Measurements from ENCODE around the gene CHPF2. TPM values are rescaled to one million over a fixed set of nuclear protein-coding genes. Genes with fewer than 3 reads are reported as not detected.

CHPF2 gene
- total and polyA plus RNA-seq, 2 experiments from 2014 or later = 48.0 to 120 TPM

DNA sequence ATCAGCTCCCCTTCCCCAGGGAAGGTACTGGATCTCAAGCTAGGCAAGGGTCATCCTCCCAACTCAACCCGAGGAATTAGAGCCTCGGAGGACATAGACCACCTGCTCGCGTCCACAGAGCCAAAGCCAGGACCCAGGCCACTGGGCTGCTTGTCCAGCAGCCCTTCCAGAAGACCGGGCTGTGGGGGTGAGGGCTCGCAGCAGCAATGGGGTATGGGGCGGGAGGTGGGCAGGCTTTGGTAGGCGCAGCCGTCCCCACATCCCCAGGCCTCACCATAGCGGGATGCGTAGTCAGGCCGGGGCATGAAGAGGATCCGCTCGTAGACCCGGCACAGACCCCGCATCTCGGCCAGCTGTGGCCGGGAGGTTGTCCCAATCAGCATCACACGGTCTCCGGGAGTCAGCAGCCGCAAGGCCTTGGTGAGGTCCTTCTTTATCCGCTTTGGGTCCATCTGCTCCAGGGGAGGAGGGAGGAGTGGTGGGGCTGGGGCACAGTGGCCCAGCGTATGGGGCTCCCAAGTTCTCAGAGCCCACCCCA is 40.2 kb upstream of the CHPF2 start:
- DNase-seq = no peak
- H2AFZ ChIP-seq = no peak overlapping the region
- no peaks in the 10 kb centered on the region for H3K79me2 ChIP-seq (ENCODE audit: insufficient read depth)
- no peaks in the 10 kb centered on the region for H4K20me1 ChIP-seq (ENCODE audit: insufficient read depth)
- H3F3A ChIP-seq (ENCODE audit: insufficient read depth) = no peaks in the 10 kb centered on the region
- H3K9me2 ChIP-seq (ENCODE audit: insufficient read depth) = no peaks in the 10 kb centered on the region
- H3K27ac ChIP-seq = no peak overlapping the region
- no peaks in the 10 kb centered on the region for H3K9me3 ChIP-seq (ENCODE audit: low read depth)
- H3K4me1 ChIP-seq (ENCODE audit: insufficient read depth) = no peaks in the 10 kb centered on the region
- peaks cover 57% of the 10 kb centered on the region for H3K27me3 ChIP-seq (replicated peaks; ENCODE audit: insufficient read depth)
- H3K9ac ChIP-seq = no peak overlapping the region
- no peaks in the 10 kb centered on the region for H3K36me3 ChIP-seq (ENCODE audit: low read depth)
- H3K4me2 ChIP-seq (ENCODE audit: unreplicated experiment) = no peak overlapping the region
- TF ChIP-seq EZH2phosphoT487 (IDR thresholded peaks at IDR 0.05; ENCODE audit: insufficient read depth, low read depth) (no peak), EZH2 (IDR thresholded peaks at IDR 0.05; ENCODE audit: insufficient read depth, poor library complexity, severe bottlenecking) (no peak)
- H3K4me3 ChIP-seq = no peak overlapping the region
- 74 to 77% methylated on average over 23 of the region's 23 CpGs for WGBS, 2 experiments (ENCODE audit: low coverage in 1 of 2, low lambda C conversion rate in 2 of 2, missing lambda C conversion rate in 2 of 2)
- in situ Hi-C loops (cut with MboI) = no loop called here

DNA sequence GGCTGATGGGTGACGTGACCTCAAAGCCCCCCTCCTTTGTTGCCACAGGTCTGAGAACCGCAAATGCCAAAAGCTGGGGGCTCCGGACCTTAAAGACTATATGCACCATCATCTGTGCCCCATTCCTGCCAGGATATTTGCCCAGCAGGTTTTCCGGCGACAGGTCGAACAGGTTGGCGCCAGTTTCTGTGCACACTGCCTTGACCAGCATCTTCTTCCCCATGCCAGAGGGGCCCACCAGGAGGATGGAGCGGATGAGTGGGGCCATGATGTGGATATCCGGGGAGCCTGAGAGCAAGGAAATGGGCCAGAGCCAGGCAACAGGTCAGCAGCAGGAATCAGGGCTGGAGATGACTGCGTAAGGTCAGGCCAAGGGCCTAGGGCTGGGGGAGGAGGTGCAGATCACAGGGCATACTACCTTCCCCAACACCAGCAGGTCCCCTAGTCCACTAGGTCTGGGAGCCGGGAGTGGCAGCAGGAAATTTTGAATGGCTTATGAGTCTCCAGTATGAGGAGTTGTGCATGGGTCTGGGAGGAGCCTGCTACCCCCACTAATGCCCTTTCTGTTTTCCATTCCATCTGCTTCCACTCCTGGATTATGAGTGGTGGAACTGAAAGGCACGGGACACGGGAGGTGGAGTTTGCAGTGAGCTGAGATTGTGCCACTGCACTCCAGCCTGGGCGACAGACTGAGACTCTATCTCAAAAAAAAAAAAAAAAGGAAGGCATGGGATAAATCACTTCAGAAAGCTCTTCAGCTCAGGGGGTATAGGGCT is 38.9 kb upstream of the CHPF2 start:
- H3K36me3 ChIP-seq (ENCODE audit: low read depth) = no peaks in the 10 kb centered on the region
- H3K79me2 ChIP-seq (ENCODE audit: insufficient read depth) = no peaks in the 10 kb centered on the region
- H3K9me2 ChIP-seq (ENCODE audit: insufficient read depth) = no peaks in the 10 kb centered on the region
- no peak overlapping the region for H3K27ac ChIP-seq
- no peaks in the 10 kb centered on the region for H3K4me1 ChIP-seq (ENCODE audit: insufficient read depth)
- in situ Hi-C loops (cut with MboI) = no loop called here
- H3K27me3 ChIP-seq (replicated peaks; ENCODE audit: insufficient read depth) = peaks cover 52% of the 10 kb centered on the region
- no peak overlapping the region for H3K4me3 ChIP-seq
- no peaks in the 10 kb centered on the region for H3F3A ChIP-seq (ENCODE audit: insufficient read depth)
- TF ChIP-seq EZH2phosphoT487 (IDR thresholded peaks at IDR 0.05; ENCODE audit: insufficient read depth, low read depth) = no peak
- no peak for TF ChIP-seq EZH2 (IDR thresholded peaks at IDR 0.05; ENCODE audit: insufficient read depth, poor library complexity, severe bottlenecking)
- H2AFZ ChIP-seq = no peak overlapping the region
- H3K4me2 ChIP-seq (ENCODE audit: unreplicated experiment) = no peak overlapping the region
- no peaks in the 10 kb centered on the region for H3K9me3 ChIP-seq (ENCODE audit: low read depth)
- 60 to 68% methylated on average over 10 to 14 of the region's 14 CpGs for WGBS, 2 experiments (ENCODE audit: low coverage in 1 of 2, low lambda C conversion rate in 2 of 2, missing lambda C conversion rate in 2 of 2)
- no peak overlapping the region for H3K9ac ChIP-seq
- H4K20me1 ChIP-seq (ENCODE audit: insufficient read depth) = no peaks in the 10 kb centered on the region
- no peak for DNase-seq

DNA sequence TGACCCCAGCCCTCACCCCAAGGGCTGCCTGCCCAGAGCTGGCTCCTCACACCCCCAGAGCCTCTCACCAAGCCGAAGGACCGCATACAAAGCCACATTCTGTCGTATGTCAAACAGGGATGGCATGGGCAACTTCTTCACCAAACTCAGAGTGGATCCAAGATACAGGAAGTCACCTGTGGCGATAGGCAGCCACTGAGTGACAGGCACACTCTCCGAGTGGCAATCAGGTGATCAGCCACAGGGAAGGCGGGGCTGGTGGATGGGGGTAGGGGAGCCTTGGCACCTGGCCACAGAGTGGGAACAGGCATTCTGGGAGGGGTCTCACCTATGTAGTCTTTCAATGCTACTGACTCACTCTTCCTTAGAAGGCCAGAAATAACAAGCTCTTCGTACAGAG is 38.1 kb upstream of the CHPF2 start:
- H3K27me3 ChIP-seq (replicated peaks; ENCODE audit: insufficient read depth) = peaks cover 44% of the 10 kb centered on the region
- no peak overlapping the region for H3K4me3 ChIP-seq
- no peak for DNase-seq
- in situ Hi-C loops (cut with MboI) = no loop called here
- H3K27ac ChIP-seq = no peak overlapping the region
- H3F3A ChIP-seq (ENCODE audit: insufficient read depth) = no peaks in the 10 kb centered on the region
- no peak overlapping the region for H2AFZ ChIP-seq
- no peak overlapping the region for H3K9ac ChIP-seq
- H3K79me2 ChIP-seq (ENCODE audit: insufficient read depth) = no peaks in the 10 kb centered on the region
- H3K4me1 ChIP-seq (ENCODE audit: insufficient read depth) = no peaks in the 10 kb centered on the region
- TF ChIP-seq EZH2phosphoT487 (IDR thresholded peaks at IDR 0.05; ENCODE audit: insufficient read depth, low read depth) = no peak
- TF ChIP-seq EZH2 (IDR thresholded peaks at IDR 0.05; ENCODE audit: insufficient read depth, poor library complexity, severe bottlenecking) = no peak
- H3K4me2 ChIP-seq (ENCODE audit: unreplicated experiment) = no peak overlapping the region
- H3K9me3 ChIP-seq (ENCODE audit: low read depth) = no peaks in the 10 kb centered on the region
- no peaks in the 10 kb centered on the region for H4K20me1 ChIP-seq (ENCODE audit: insufficient read depth)
- H3K36me3 ChIP-seq (ENCODE audit: low read depth) = no peaks in the 10 kb centered on the region
- H3K9me2 ChIP-seq (ENCODE audit: insufficient read depth) = no peaks in the 10 kb centered on the region
- WGBS, 2 experiments (ENCODE audit: low coverage in 1 of 2, low lambda C conversion rate in 2 of 2, missing lambda C conversion rate in 2 of 2) = 57 to 62% methylated on average over 7 of the region's 7 CpGs

DNA sequence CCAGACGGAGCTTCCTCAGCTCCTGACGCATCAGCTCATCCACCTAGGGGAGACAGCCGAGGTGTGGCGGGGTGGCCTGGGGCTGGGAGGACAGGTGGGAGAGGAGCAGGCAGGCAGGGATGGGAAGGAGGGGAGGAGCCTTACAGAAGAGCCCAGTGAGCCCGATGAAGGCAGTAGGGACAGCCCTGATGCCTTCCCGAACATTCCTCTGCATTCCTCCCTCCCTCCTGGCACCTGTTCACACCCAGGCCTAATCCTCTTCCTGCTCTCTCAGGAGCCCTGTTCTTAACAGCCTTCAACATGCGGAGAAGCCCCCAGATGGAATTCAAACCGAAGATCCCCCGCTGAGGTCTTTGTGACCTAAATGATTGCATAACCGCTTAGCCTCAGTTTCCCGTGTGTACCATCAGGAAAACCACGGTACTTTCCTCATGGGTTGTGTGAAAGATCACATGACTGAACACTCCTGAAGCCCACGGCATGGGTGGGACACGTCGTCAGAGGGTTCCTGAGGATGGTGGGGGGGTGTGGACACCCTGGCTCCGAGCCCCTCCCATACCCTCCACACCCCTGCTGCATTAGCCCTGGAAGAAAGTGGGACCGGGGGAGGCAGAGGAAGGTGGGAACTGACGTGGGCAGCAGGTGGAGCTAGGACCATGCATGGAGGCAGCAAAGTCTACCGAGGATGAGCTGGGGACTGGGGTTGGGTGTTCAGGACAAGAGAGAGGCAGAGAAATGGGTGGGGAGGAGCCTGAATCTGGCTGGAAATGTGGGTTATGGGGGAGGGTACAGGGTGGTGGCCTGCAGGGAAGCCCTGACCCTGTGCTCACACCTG is 36.5 kb upstream of the CHPF2 start:
- in situ Hi-C loops (cut with MboI) = no loop called here
- H3K9me2 ChIP-seq (ENCODE audit: insufficient read depth) = no peaks in the 10 kb centered on the region
- 28 to 30% methylated on average over 18 to 19 of the region's 19 CpGs for WGBS, 2 experiments (ENCODE audit: low coverage in 1 of 2, low lambda C conversion rate in 2 of 2, missing lambda C conversion rate in 2 of 2)
- no peaks in the 10 kb centered on the region for H3K36me3 ChIP-seq (ENCODE audit: low read depth)
- DNase-seq = no peak
- H3K79me2 ChIP-seq (ENCODE audit: insufficient read depth) = no peaks in the 10 kb centered on the region
- peaks cover 43% of the 10 kb centered on the region for H3K27me3 ChIP-seq (replicated peaks; ENCODE audit: insufficient read depth)
- H3K9ac ChIP-seq = no peak overlapping the region
- no peaks in the 10 kb centered on the region for H3K4me1 ChIP-seq (ENCODE audit: insufficient read depth)
- TF ChIP-seq EZH2 (IDR thresholded peaks at IDR 0.05; ENCODE audit: insufficient read depth, poor library complexity, severe bottlenecking) (no peak), EZH2phosphoT487 (IDR thresholded peaks at IDR 0.05; ENCODE audit: insufficient read depth, low read depth) (no peak)
- no peak overlapping the region for H3K4me2 ChIP-seq (ENCODE audit: unreplicated experiment)
- no peaks in the 10 kb centered on the region for H3K9me3 ChIP-seq (ENCODE audit: low read depth)
- no peak overlapping the region for H2AFZ ChIP-seq
- H3F3A ChIP-seq (ENCODE audit: insufficient read depth) = no peaks in the 10 kb centered on the region
- H4K20me1 ChIP-seq (ENCODE audit: insufficient read depth) = no peaks in the 10 kb centered on the region
- no peak overlapping the region for H3K27ac ChIP-seq
- H3K4me3 ChIP-seq = no peak overlapping the region
